Endothelial cell of umbilical vein (primary cell): ENCODE measurements around the gene P2RY8. TPM values are rescaled to one million over a fixed set of nuclear protein-coding genes. Genes with fewer than 3 reads are reported as not detected.

Experiments
- BruUV-seq: library from RNA; stranded (reverse); fragments of 400-500 nt; replicated peaks from 2 replicates; lab custom pipeline; 2021; lab: Mats Ljungman, UMichigan
- CTCF ChIA-PET: fragments of 300-600, 350-600 bp; sonication (Branson Sonifier 250); formaldehyde crosslinking; loops from one replicate; lab custom pipeline; 2021; ENCODE audit warnings: antibody characterized with exemption, inconsistent platforms; lab: Charles Lee
- POLR2A ChIA-PET: fragments of 300-600, 350-600 bp; sonication (Branson Sonifier 250); formaldehyde crosslinking; loops from one replicate; lab custom pipeline; 2021; ENCODE audit warnings: antibody characterized with exemption, inconsistent platforms; lab: Charles Lee
- DNase-seq: peaks from one replicate; pipeline ENCODE4 v3.0.0-alpha.2; 2011; ENCODE audit warnings: low read depth, low spot score
- FAIRE-seq: peaks from 2 replicates; lab custom pipeline; 2011; peaks lifted over from hg19 to GRCh38; lab: Jason Lieb, UNC
- H2AFZ ChIP-seq: 2 replicates; pipeline ENCODE4 v1.6.0; 2012; ENCODE audit warnings: low read depth, low read length, control low read depth, inconsistent platforms
- H3K27ac ChIP-seq: 2 replicates; pipeline ENCODE4 v1.5.1; 2011; ENCODE audit warnings: low read depth, mild to moderate bottlenecking, control low read depth, low read length, moderate library complexity; ENCODE audit not compliant: insufficient read depth
- H3K27me3 ChIP-seq, 2 experiments: 2 replicates each; pipeline versions ENCODE4 v1.6.0 to v1.6.1; 2011; ENCODE audit warnings: low read length in 2 of 2, mixed read lengths in 1 of 2; ENCODE audit not compliant: control insufficient read depth in 2 of 2, insufficient read depth in 2 of 2
- H3K36me3 ChIP-seq, 2 experiments: 2 replicates in 1 of 2; 3 replicates in 1 of 2; pipeline ENCODE4 v1.5.1; 2011; ENCODE audit warnings: low read length in 2 of 2, mild to moderate bottlenecking in 1 of 2, moderate library complexity in 1 of 2; ENCODE audit not compliant: control insufficient read depth in 2 of 2, insufficient read depth in 2 of 2; ENCODE audit errors: extremely low read depth in 1 of 2
- H3K4me1 ChIP-seq: 3 replicates; pipeline ENCODE4 v1.5.1; 2011; ENCODE audit warnings: mild to moderate bottlenecking, low read length; ENCODE audit not compliant: control insufficient read depth, insufficient read depth; ENCODE audit errors: extremely low read depth
- H3K4me2 ChIP-seq: 2 replicates; pipeline ENCODE4 v1.6.1; 2011; ENCODE audit warnings: low read length, control low read depth, mixed read lengths; ENCODE audit not compliant: insufficient read depth
- H3K4me3 ChIP-seq, 3 experiments: fragments of 200-600 bp in 1 of 3; sonication (generic), shearing (Covaris generic) in 1 of 3; replicated peaks in 1 of 3; 2 replicates each; pipeline ENCODE4 v1.5.1; 2011 to 2016; ENCODE audit warnings: control low read depth in 3 of 3, low read length in 3 of 3, mild to moderate bottlenecking in 2 of 3, inconsistent platforms in 1 of 3, low read depth in 1 of 3, moderate library complexity in 1 of 3; ENCODE audit not compliant: insufficient read depth in 1 of 3
- H3K79me2 ChIP-seq: 2 replicates; pipeline ENCODE4 v1.6.0; 2012; ENCODE audit warnings: low read length, inconsistent platforms; ENCODE audit not compliant: control insufficient read depth, insufficient read depth
- H3K9ac ChIP-seq: replicated peaks from 2 replicates; pipeline ENCODE3; 2011; ENCODE audit warnings: low read length, control low read depth; ENCODE audit not compliant: insufficient read depth; ENCODE audit errors: extremely low read depth
- H3K9me1 ChIP-seq: replicated peaks from 3 replicates; pipeline ENCODE4 v1.6.0; 2011; ENCODE audit warnings: mild to moderate bottlenecking, low read length; ENCODE audit not compliant: control insufficient read depth, insufficient read depth; ENCODE audit errors: extremely low read depth
- H3K9me3 ChIP-seq: replicated peaks from 2 replicates; pipeline ENCODE4 v1.5.1; 2012; ENCODE audit warnings: low read length, inconsistent platforms; ENCODE audit not compliant: control insufficient read depth, insufficient read depth
- H4K20me1 ChIP-seq: replicated peaks from 2 replicates; pipeline ENCODE3; 2011; ENCODE audit warnings: mild to moderate bottlenecking, low read length; ENCODE audit not compliant: control insufficient read depth, insufficient read depth; ENCODE audit errors: extremely low read depth
- CTCF ChIP-seq, 2 donors: IDR thresholded peaks; 1 replicate in 1 of 2; 2 replicates in 1 of 2; pipeline ENCODE4 v1.5.1; 2011; ENCODE audit warnings: low read length in 2 of 2, mild to moderate bottlenecking in 2 of 2, moderate library complexity in 2 of 2, control low read depth in 1 of 2, inconsistent platforms in 1 of 2, low read depth in 1 of 2; ENCODE audit not compliant: insufficient read depth in 1 of 2; ENCODE audit errors: extremely low read depth in 1 of 2
- JUN ChIP-seq: IDR thresholded peaks from 2 replicates; pipeline ENCODE4 v1.6.1; 2011; ENCODE audit warnings: borderline replicate concordance, low read depth; ENCODE audit not compliant: insufficient read length, insufficient read depth
- MAX ChIP-seq: IDR thresholded peaks from 2 replicates; pipeline ENCODE4 v1.6.1; 2011; ENCODE audit not compliant: insufficient read depth, insufficient read length
- MYC ChIP-seq: IDR thresholded peaks from one replicate; pipeline ENCODE4 v1.6.1; 2011; ENCODE audit warnings: mild to moderate bottlenecking, low read depth, low read length
- POLR2AphosphoS5 ChIP-seq: IDR thresholded peaks from 2 replicates; pipeline ENCODE4 v1.6.1; 2012; ENCODE audit warnings: low read depth, mild to moderate bottlenecking, control low read depth, low read length, moderate library complexity; ENCODE audit not compliant: insufficient read depth
- dilution Hi-C: fragments of 300-500 bp; cut with MboI; formaldehyde crosslinking; loops from one replicate; pipeline ENCODE4 v1.15.0; 2019; ENCODE audit warnings: low sequenced_read_pairs; ENCODE audit not compliant: extremely low pct_ligation_motif_present
- intact Hi-C: fragments of 100-400 bp; cut with micrococcal nuclease; formaldehyde crosslinking; loops from one replicate; pipeline ENCODE4 v1.10.0; 2022
- polyA plus RNA-seq, 4 experiments: library from polyadenylated mRNA; depleted of rRNA in 3 of 4; stranded (reverse) in 3 of 4; unstranded in 1 of 4; fragments of >200 nt; gene quantifications; 2 replicates each; pipeline versions ENCODE4 v1.2.1 to v1.2.3, GENCODE V29; 2011 to 2012; ENCODE audit warnings: missing spikeins in 1 of 4
- total RNA-seq: library from RNA; stranded (reverse); gene quantifications from 2 replicates; pipeline ENCODE4 v1.2.3, GENCODE V29; 2021

P2RY8 gene
- total and polyA plus RNA-seq, 2 donors (not counting 3 experiments of a cell fraction or from before 2014, with no cell fraction given): not detected

- no TSS peak for BruUV-seq
- H3K4me3 ChIP-seq: peak overlapping the region in 1 of 3 experiments; percentile 73
- peak; percentile 88 for DNase-seq
- no peak overlapping the region for H3K27ac ChIP-seq
- peak; percentile 31 for FAIRE-seq
- peak overlapping the region; percentile 33 for H2AFZ ChIP-seq
- no peaks in the 10 kb centered on the region for H3K27me3 ChIP-seq
- H4K20me1 ChIP-seq: no peaks in the 10 kb centered on the region
- H3K9me1 ChIP-seq: no peaks in the 10 kb centered on the region
- ChIA-PET POLR2A (no interaction called here), CTCF (no interaction called here)
- H3K36me3 ChIP-seq: no peaks in the 10 kb centered on the region
- H3K4me2 ChIP-seq: no peak overlapping the region
- no peak overlapping the region for H3K9ac ChIP-seq
- no peaks in the 10 kb centered on the region for H3K9me3 ChIP-seq
- H3K79me2 ChIP-seq: peaks cover 23% of the 10 kb centered on the region
- dilution Hi-C loops (no loop called here), intact Hi-C loops (loop anchor here (1.0 to 10.0 kb wide), 12 partner anchors 62 to 1237 kb away; partner anchors contain the start of genes AKAP17A, CD99 and SLC25A6)
- peaks cover 2% of the 10 kb centered on the region for H3K4me1 ChIP-seq
- TF ChIP-seq MAX: no peak
- peak; percentile 92 to 97 for TF ChIP-seq CTCF (IDR thresholded peaks at IDR 0.05; ENCODE audit: extremely low read depth in 1 of 2, insufficient read depth in 1 of 2, low read depth in 1 of 2, low read length in 2 of 2)
These were observed 82.8 kb downstream of the P2RY8 start for GRCh38 chrX:1453951-1454785.

GRCh38 chrX:1453395-1453783 is 83.6 kb downstream of the P2RY8 start:
- no peaks in the 10 kb centered on the region for H3K36me3 ChIP-seq
- ChIA-PET CTCF (no interaction called here), POLR2A (no interaction called here)
- H3K27me3 ChIP-seq: no peaks in the 10 kb centered on the region
- H3K4me1 ChIP-seq: peaks cover 2% of the 10 kb centered on the region
- H3K79me2 ChIP-seq: peaks cover 27% of the 10 kb centered on the region
- intact Hi-C loops (loop anchor here (1.0 to 10.0 kb wide), 7 partner anchors 61 to 1238 kb away; partner anchors contain the start of genes AKAP17A, CD99 and SLC25A6), dilution Hi-C loops (no loop called here)
- peak overlapping the region; percentile 92 for H2AFZ ChIP-seq
- no peaks in the 10 kb centered on the region for H3K9me1 ChIP-seq
- peak overlapping the region; percentile 32 for H3K4me2 ChIP-seq
- no peaks in the 10 kb centered on the region for H3K9me3 ChIP-seq
- TF ChIP-seq MAX (no peak), POLR2AphosphoS5 (no peak), JUN (no peak), MYC (no peak)
- peak overlapping the region in 2 of 3 experiments; percentile 28 to 73 for H3K4me3 ChIP-seq
- H3K27ac ChIP-seq: no peak overlapping the region
- no TSS peak for BruUV-seq
- no peak for DNase-seq
- H3K9ac ChIP-seq: peak overlapping the region; percentile 44
- no peak for FAIRE-seq
- no peaks in the 10 kb centered on the region for H4K20me1 ChIP-seq
